Measurements from ENCODE around the gene PLB1. TPM values are rescaled to one million over a fixed set of nuclear protein-coding genes. Genes with fewer than 3 reads are reported as not detected.

Gene PLB1
- total and polyA plus RNA-seq, 2 experiments from 2014 or later: 19.2 to 19.7 TPM

DNA sequence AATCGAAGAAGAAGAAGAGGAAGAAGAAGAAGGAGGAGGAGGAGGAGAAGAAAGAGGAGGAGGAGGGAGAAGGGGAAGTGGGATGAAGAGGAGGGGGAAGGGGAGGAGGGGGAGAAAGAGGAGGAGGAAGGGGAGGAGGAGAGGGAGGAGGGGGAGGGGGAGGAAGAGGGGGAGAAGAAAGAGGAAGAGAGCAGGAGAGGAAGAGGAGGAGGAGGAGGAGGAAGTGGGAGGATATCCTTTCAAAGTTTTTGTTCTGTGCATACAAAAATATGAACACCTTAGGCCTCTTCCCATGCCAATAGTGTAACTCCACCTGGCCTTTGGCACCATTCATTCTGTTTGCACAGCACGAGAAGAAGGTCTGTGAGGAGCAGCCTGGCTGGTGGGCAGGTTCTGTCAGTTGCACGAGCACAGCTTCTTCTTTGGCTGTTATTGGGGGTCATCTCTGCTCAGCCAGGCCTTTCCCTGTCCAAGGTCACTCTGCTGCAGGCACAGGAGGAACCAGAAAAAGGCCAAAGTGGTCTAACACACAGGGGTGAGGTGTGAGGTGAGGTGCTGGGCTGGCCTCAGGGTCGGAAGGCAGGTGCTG lies 25.8 kb upstream of the PLB1 start:
- TF ChIP-seq EZH2 (IDR thresholded peaks at IDR 0.05; ENCODE audit: borderline replicate concordance) (no peak), EZH2phosphoT487 (IDR thresholded peaks at IDR 0.05; ENCODE audit: low read depth, severe bottlenecking, unreplicated experiment) (no peak)
- TF ChIP-seq, protein P1, sequence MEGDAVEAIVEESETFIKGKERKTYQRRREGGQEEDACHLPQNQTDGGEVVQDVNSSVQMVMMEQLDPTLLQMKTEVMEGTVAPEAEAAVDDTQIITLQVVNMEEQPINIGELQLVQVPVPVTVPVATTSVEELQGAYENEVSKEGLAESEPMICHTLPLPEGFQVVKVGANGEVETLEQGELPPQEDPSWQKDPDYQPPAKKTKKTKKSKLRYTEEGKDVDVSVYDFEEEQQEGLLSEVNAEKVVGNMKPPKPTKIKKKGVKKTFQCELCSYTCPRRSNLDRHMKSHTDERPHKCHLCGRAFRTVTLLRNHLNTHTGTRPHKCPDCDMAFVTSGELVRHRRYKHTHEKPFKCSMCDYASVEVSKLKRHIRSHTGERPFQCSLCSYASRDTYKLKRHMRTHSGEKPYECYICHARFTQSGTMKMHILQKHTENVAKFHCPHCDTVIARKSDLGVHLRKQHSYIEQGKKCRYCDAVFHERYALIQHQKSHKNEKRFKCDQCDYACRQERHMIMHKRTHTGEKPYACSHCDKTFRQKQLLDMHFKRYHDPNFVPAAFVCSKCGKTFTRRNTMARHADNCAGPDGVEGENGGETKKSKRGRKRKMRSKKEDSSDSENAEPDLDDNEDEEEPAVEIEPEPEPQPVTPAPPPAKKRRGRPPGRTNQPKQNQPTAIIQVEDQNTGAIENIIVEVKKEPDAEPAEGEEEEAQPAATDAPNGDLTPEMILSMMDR (IDR thresholded peaks at IDR 0.05; ENCODE audit: poor library complexity): no peak
- Histone ChIP-seq H3K9me2 (replicated peaks; ENCODE audit: insufficient read depth) (no peaks in the 10 kb centered on the region), H3K27ac (peak overlapping the region; percentile 62), H3K4me2 (no peak overlapping the region), H3K4me1 (ENCODE audit: insufficient read depth) (peaks cover 10% of the 10 kb centered on the region), H3K4me3 (no peak overlapping the region), H2AFZ (no peak overlapping the region), H3K9me3 (ENCODE audit: low read depth) (no peaks in the 10 kb centered on the region), H3K36me3 (replicated peaks; ENCODE audit: insufficient read depth, low read depth) (no peaks in the 10 kb centered on the region), H3K27me3 (no peaks in the 10 kb centered on the region), H3K79me2 (no peaks in the 10 kb centered on the region), H4K20me1 (ENCODE audit: insufficient read depth, poor library complexity, severe bottlenecking) (no peaks in the 10 kb centered on the region)
- WGBS (ENCODE audit: low lambda C conversion rate, missing lambda C conversion rate): 79% methylated on average over 4 of the region's 4 CpGs
- no peak for DNase-seq (ENCODE audit: low spot score)

DNA sequence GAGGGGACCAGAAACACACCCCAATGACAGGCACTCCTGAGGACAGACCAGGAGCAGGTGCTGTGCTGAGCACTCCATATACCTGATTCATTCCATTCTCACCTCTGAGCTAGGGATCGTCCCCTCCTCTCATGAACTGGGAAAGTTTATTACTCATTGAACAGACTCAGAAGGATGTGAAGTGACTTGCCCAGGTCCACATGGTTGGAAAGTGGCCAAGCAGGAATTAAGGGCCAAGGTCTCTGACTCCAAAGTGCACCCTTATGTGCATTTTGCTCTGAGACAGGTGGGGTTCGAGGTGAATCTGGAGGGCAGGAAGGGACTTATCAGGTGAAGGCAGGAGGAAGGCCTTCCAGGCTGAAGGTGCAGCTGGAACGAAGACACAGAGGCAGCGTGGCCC lies 25.1 kb upstream of the PLB1 start:
- DNase-seq (ENCODE audit: low spot score): peak; percentile 47
- Histone ChIP-seq H3K4me3 (no peak overlapping the region), H4K20me1 (ENCODE audit: insufficient read depth, poor library complexity, severe bottlenecking) (no peaks in the 10 kb centered on the region), H3K79me2 (no peaks in the 10 kb centered on the region), H2AFZ (no peak overlapping the region), H3K4me1 (ENCODE audit: insufficient read depth) (peaks cover 10% of the 10 kb centered on the region), H3K9me3 (ENCODE audit: low read depth) (no peaks in the 10 kb centered on the region), H3K4me2 (no peak overlapping the region), H3K27me3 (no peaks in the 10 kb centered on the region), H3K36me3 (replicated peaks; ENCODE audit: insufficient read depth, low read depth) (no peaks in the 10 kb centered on the region), H3K9me2 (replicated peaks; ENCODE audit: insufficient read depth) (no peaks in the 10 kb centered on the region), H3K27ac (peak overlapping the region; percentile 62)
- WGBS (ENCODE audit: low lambda C conversion rate, missing lambda C conversion rate): 86% methylated on average over 4 of the region's 4 CpGs
- TF ChIP-seq, protein P1 (IDR thresholded peaks at IDR 0.05; ENCODE audit: poor library complexity): no peak
- TF ChIP-seq EZH2phosphoT487 (IDR thresholded peaks at IDR 0.05; ENCODE audit: low read depth, severe bottlenecking, unreplicated experiment) (no peak), EZH2 (IDR thresholded peaks at IDR 0.05; ENCODE audit: borderline replicate concordance) (no peak)

DNA sequence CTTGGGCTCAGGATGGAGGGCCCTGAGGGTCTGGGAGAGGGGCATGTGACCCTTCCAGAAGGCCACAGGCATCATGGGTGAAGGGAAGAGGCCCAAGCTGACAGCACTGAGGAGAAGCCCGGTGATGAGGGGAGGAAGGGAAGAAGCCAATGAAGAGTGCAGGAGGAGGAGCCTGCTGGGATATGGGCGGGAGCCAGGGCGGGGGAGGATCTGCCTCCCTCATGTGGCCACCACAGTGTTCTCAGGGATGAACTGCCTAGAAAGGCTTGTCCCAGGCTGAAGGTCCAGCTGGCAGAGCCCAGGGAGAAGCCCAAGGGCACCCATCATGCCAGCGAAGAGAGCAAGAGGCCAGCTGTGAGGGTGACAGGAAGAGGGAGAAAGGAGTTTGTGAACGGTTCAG lies 24.6 kb upstream of the PLB1 start:
- no peaks in the 10 kb centered on the region for H3K36me3 ChIP-seq (replicated peaks; ENCODE audit: insufficient read depth, low read depth)

More for the DNA sequence above, 24.6 kb upstream of the PLB1 start:
- H3K4me2 ChIP-seq: no peak overlapping the region
- H3K27me3 ChIP-seq: no peaks in the 10 kb centered on the region
- no peaks in the 10 kb centered on the region for H3K9me3 ChIP-seq (ENCODE audit: low read depth)
- H4K20me1 ChIP-seq (ENCODE audit: insufficient read depth, poor library complexity, severe bottlenecking): no peaks in the 10 kb centered on the region
- H3K9me2 ChIP-seq (replicated peaks; ENCODE audit: insufficient read depth): no peaks in the 10 kb centered on the region
- peaks cover 10% of the 10 kb centered on the region for H3K4me1 ChIP-seq (ENCODE audit: insufficient read depth)
- no peak overlapping the region for H3K27ac ChIP-seq
- no peak overlapping the region for H3K4me3 ChIP-seq
- no peaks in the 10 kb centered on the region for H3K79me2 ChIP-seq
- 69% methylated on average over 4 of the region's 5 CpGs for WGBS (ENCODE audit: low lambda C conversion rate, missing lambda C conversion rate)
- no peak for DNase-seq (ENCODE audit: low spot score)
- no peak overlapping the region for H2AFZ ChIP-seq
- TF ChIP-seq, protein P1 (IDR thresholded peaks at IDR 0.05; ENCODE audit: poor library complexity): no peak
- TF ChIP-seq EZH2 (IDR thresholded peaks at IDR 0.05; ENCODE audit: borderline replicate concordance): no peak
- no peak for TF ChIP-seq EZH2phosphoT487 (IDR thresholded peaks at IDR 0.05; ENCODE audit: low read depth, severe bottlenecking, unreplicated experiment)
